Measurements from ENCODE around the gene ARHGEF7. TPM values are rescaled to one million over a fixed set of nuclear protein-coding genes. Genes with fewer than 3 reads are reported as not detected.
A peak's percentile ranks its signal among the peaks of the same experiment; 100 is the strongest.

Gene ARHGEF7
- polyA plus RNA-seq, 1 donor from 2014 or later, result 15.5 TPM

- peaks cover 24 to 33% (median 29%) of the 10 kb centered on the region in 3 donors for H3K4me1 Mint-ChIP-seq
- H3K4me3 Mint-ChIP-seq, result no peak overlapping the region
Measured at GRCh38 chr13:111217641-111218040, 102.5 kb downstream of the ARHGEF7 start.

GRCh38 chr13:111219280-111219679 lies 104.2 kb downstream of the ARHGEF7 start:
- Mint-ChIP-seq H3K4me1 (peaks cover 20 to 27% (median 20%) of the 10 kb centered on the region in 3 donors), H3K4me3 (no peak overlapping the region), H3K9me3 (no peaks in the 10 kb centered on the region), H3K27me3 (no peaks in the 10 kb centered on the region), H3K36me3 (peaks cover 2% of the 10 kb centered on the region), H3K27ac (no peak overlapping the region)

More at GRCh38 chr13:111217641-111218040, 102.5 kb downstream of the ARHGEF7 start:
- no peaks in the 10 kb centered on the region for H3K27me3 Mint-ChIP-seq
- H3K27ac Mint-ChIP-seq, result peak overlapping the region in 2 of 3 donors; percentile 53 to 59
- H3K9me3 Mint-ChIP-seq, result no peaks in the 10 kb centered on the region
- H3K36me3 Mint-ChIP-seq, result peaks cover 2% of the 10 kb centered on the region

- peaks cover 15 to 23% (median 18%) of the 10 kb centered on the region in 3 donors for H3K4me1 Mint-ChIP-seq
- H3K27ac Mint-ChIP-seq, result no peak overlapping the region
- no peaks in the 10 kb centered on the region for H3K9me3 Mint-ChIP-seq
- H3K4me3 Mint-ChIP-seq, result no peak overlapping the region
- H3K36me3 Mint-ChIP-seq, result peaks cover 2% of the 10 kb centered on the region
- H3K27me3 Mint-ChIP-seq, result no peaks in the 10 kb centered on the region
Measured at GRCh38 chr13:111219950-111220349, 104.8 kb downstream of the ARHGEF7 start.

- Mint-ChIP-seq H3K4me1 (peaks cover 8 to 10% (median 8%) of the 10 kb centered on the region in 3 donors), H3K36me3 (peaks cover 6% of the 10 kb centered on the region), H3K27me3 (no peaks in the 10 kb centered on the region), H3K4me3 (no peak overlapping the region), H3K9me3 (no peaks in the 10 kb centered on the region), H3K27ac (peak overlapping the region in 1 of 3 donors; percentile 49)
Measured at GRCh38 chr13:111225166-111225565, 110.1 kb downstream of the ARHGEF7 start.

- Mint-ChIP-seq H3K27ac (peak overlapping the region in 1 of 3 donors; percentile 31), H3K36me3 (peaks cover 6% of the 10 kb centered on the region), H3K27me3 (no peaks in the 10 kb centered on the region), H3K4me1 (peaks cover 8 to 10% (median 10%) of the 10 kb centered on the region in 3 donors), H3K4me3 (no peak overlapping the region), H3K9me3 (no peaks in the 10 kb centered on the region)
Measured at GRCh38 chr13:111225810-111226546, 110.9 kb downstream of the ARHGEF7 start.

GRCh38 chr13:111227405-111227804 lies 112.3 kb downstream of the ARHGEF7 start:
- Mint-ChIP-seq H3K4me1 (peaks cover 8 to 17% (median 10%) of the 10 kb centered on the region in 3 donors), H3K9me3 (no peaks in the 10 kb centered on the region), H3K36me3 (peaks cover 6% of the 10 kb centered on the region), H3K27me3 (no peaks in the 10 kb centered on the region), H3K4me3 (no peak overlapping the region), H3K27ac (no peak overlapping the region)

- Mint-ChIP-seq H3K27me3 (no peaks in the 10 kb centered on the region), H3K4me1 (peaks cover 5 to 16% (median 7%) of the 10 kb centered on the region in 3 donors), H3K27ac (peak overlapping the region in 1 of 3 donors; percentile 71), H3K36me3 (peaks cover 8% of the 10 kb centered on the region), H3K9me3 (no peaks in the 10 kb centered on the region), H3K4me3 (peak overlapping the region in 1 of 4 donors; percentile 49)
Measured at GRCh38 chr13:111228262-111229144, 113.4 kb downstream of the ARHGEF7 start.

GRCh38 chr13:111230385-111230930 lies 115.3 kb downstream of the ARHGEF7 start:
- H3K36me3 Mint-ChIP-seq, result peaks cover 10% of the 10 kb centered on the region
- no peak overlapping the region for H3K4me3 Mint-ChIP-seq
- no peaks in the 10 kb centered on the region for H3K27me3 Mint-ChIP-seq
- H3K4me1 Mint-ChIP-seq, result peaks cover 4 to 15% (median 11%) of the 10 kb centered on the region in 3 donors
- H3K9me3 Mint-ChIP-seq, result no peaks in the 10 kb centered on the region
- H3K27ac Mint-ChIP-seq, result peak overlapping the region in 1 of 3 donors; percentile 72

- H3K4me1 Mint-ChIP-seq, result peaks cover 4 to 13% (median 5%) of the 10 kb centered on the region in 3 donors
- no peaks in the 10 kb centered on the region for H3K27me3 Mint-ChIP-seq
- H3K36me3 Mint-ChIP-seq, result peaks cover 5% of the 10 kb centered on the region
- peak overlapping the region in 1 of 3 donors; percentile 9 for H3K27ac Mint-ChIP-seq
- no peak overlapping the region for H3K4me3 Mint-ChIP-seq
- no peaks in the 10 kb centered on the region for H3K9me3 Mint-ChIP-seq
Measured at GRCh38 chr13:111232191-111232590, 117.1 kb downstream of the ARHGEF7 start.

GRCh38 chr13:111233080-111233479 lies 118.0 kb downstream of the ARHGEF7 start:
- H3K36me3 Mint-ChIP-seq, result peaks cover 5% of the 10 kb centered on the region
- no peaks in the 10 kb centered on the region for H3K27me3 Mint-ChIP-seq
- no peak overlapping the region for H3K4me3 Mint-ChIP-seq
- H3K27ac Mint-ChIP-seq, result peak overlapping the region in 1 of 3 donors; percentile 9
- H3K9me3 Mint-ChIP-seq, result no peaks in the 10 kb centered on the region
- peaks cover 4 to 13% (median 5%) of the 10 kb centered on the region in 3 donors for H3K4me1 Mint-ChIP-seq

GRCh38 chr13:111239764-111240670 lies 124.9 kb downstream of the ARHGEF7 start:
- Mint-ChIP-seq H3K27me3 (no peaks in the 10 kb centered on the region), H3K4me1 (peaks cover 0 to 6% (median 2%) of the 10 kb centered on the region in 3 donors), H3K27ac (peak overlapping the region in 1 of 3 donors; percentile 36), H3K4me3 (no peak overlapping the region), H3K36me3 (peaks cover 17% of the 10 kb centered on the region), H3K9me3 (no peaks in the 10 kb centered on the region)

GRCh38 chr13:111241006-111241755 lies 126.1 kb downstream of the ARHGEF7 start:
- Mint-ChIP-seq H3K4me3 (no peak overlapping the region), H3K9me3 (no peaks in the 10 kb centered on the region)

GRCh38 chr13:111241862-111242261 lies 126.8 kb downstream of the ARHGEF7 start:
- no peaks in the 10 kb centered on the region for H3K27me3 Mint-ChIP-seq
- peaks cover 0 to 6% (median 2%) of the 10 kb centered on the region in 3 donors for H3K4me1 Mint-ChIP-seq
- H3K36me3 Mint-ChIP-seq, result peaks cover 17% of the 10 kb centered on the region
- no peak overlapping the region for H3K4me3 Mint-ChIP-seq
- no peaks in the 10 kb centered on the region for H3K9me3 Mint-ChIP-seq
- H3K27ac Mint-ChIP-seq, result no peak overlapping the region

More at GRCh38 chr13:111241006-111241755, 126.1 kb downstream of the ARHGEF7 start:
- H3K27me3 Mint-ChIP-seq, result no peaks in the 10 kb centered on the region
- H3K27ac Mint-ChIP-seq, result no peak overlapping the region
- H3K36me3 Mint-ChIP-seq, result peaks cover 17% of the 10 kb centered on the region
- H3K4me1 Mint-ChIP-seq, result peaks cover 0 to 6% (median 2%) of the 10 kb centered on the region in 3 donors
